Fibroblast of skin of back (primary cell): ENCODE measurements around the gene MYL12A.
A peak's percentile ranks its signal among the peaks of the same experiment; 100 is the strongest.

ENCODE experiments used
- DNase-seq: peaks from one replicate; pipeline ENCODE4 v3.0.0-alpha.2; 2013

Gene MYL12A

GRCh38 chr18:3225588-3225987 is 22.0 kb upstream of the MYL12A start:
- no peak for DNase-seq

DNA sequence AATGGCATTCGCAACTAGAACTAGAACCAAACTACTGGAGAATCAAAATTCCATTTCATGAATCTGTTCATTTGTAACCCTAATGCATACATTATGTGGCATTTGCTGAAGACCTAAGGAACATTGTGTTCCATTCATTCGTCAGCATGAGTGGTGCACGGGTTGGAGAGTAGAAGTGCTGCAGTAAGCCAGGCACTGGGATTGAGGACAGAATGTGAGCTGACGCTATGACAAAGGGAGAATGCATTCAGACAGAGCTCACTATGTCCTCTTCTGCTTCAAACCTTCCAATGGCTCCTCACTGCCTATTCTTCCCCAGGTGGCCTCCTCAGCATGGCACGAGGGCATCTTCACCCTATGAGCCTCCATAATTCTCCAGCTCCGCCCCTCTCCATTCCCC is 21.6 kb upstream of the MYL12A start:
- DNase-seq = no peak

GRCh38 chr18:3230401-3231334 is 16.9 kb upstream of the MYL12A start:
- peak; percentile 35 for DNase-seq

GRCh38 chr18:3233004-3233403 is 14.6 kb upstream of the MYL12A start:
- DNase-seq = no peak

GRCh38 chr18:3233433-3234168 is 14.0 kb upstream of the MYL12A start:
- no peak for DNase-seq

GRCh38 chr18:3234457-3234856 is 13.1 kb upstream of the MYL12A start:
- no peak for DNase-seq

- no peak for DNase-seq
Measured at GRCh38 chr18:3235846-3236245, 11.8 kb upstream of the MYL12A start.

- no peak for DNase-seq
Measured at GRCh38 chr18:3236470-3236869, 11.1 kb upstream of the MYL12A start.

DNA sequence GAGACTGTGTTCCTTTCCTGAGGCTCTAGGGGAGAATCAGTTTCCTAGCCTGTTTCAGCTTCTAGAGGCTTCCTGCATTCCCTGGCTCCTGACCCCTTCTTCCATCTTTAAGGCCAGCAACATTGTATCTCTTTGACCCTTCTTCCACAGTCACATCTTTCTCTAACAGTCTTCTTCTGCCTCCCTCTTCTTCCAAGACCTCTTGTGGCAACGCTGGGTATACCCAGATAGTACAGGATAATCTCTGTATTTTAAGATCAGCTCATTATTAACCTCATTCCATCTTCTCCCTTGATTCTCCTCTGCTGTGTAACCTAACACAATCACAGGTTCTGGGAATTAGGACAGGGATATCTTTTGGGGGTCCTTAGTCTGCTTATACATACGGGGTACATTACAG is 8.9 kb upstream of the MYL12A start:
- DNase-seq = no peak

- DNase-seq = no peak
Measured at GRCh38 chr18:3245185-3245564, 2.4 kb upstream of the MYL12A start.

DNA sequence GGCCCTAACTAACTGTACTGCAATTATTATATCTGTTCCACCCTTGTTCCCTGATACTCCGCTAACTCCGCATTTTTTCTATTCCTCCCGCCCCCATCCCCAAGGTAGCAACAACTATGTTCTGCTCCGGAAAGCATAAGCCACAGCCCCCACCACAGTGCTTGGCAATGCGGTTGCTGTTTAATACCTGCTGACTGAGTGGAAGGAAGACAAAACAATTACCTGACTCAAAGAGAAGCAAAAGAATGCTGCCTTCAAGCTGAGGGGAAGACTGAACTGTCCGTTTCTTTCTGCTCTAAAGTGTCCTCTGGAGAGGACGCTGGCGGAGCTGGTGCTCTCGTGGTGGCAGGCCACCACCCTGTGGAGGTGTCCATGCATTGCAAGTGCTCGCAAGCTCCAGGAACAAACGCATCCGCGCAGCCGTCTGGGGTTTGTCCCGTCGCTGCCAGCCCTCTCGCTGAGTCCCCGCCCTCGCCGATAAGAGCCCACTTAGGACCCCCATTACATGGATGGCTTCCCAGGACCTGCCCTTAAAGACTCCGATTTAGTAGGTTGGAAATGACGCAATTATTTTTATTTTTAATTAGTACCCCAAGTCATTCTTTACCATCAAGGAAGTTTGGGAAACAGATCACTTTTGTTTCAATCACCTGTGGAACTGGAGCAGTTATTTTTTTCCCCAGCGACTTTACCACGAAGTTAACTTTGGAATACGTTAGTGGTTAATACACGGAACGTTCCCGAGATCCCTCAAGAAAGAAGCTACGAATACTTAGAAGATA is 1.6 kb upstream of the MYL12A start:
- peak; percentile 87 for DNase-seq

DNA sequence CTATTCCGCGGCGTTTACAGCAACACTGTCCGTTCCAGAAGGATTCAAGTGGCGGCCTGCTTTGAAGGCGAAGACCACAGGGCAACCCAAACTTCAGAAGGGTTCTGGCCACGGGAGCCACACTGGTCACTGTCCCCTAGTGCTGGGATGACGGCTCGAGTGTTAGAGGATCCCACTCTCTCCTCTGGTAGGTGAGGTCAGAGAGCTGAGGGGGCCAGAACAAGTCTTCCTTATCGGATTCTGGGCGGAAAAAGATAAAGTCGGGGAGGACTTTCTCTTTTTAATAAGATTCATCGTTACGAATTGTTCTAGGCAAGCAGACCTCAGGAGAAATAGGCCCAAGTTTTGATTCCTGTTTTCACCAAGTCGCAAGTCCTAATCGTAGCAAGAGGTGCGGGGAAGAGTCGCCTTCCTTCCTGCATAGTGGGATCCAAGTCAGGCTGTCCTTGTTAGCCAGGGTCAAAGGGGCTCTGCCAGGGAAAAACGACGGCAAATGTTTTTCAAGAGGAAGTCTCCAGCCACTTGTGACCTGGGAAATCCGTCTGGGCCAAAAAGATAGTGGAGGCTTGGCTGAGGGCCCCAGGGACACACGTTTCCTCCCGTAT is 864 bp upstream of the MYL12A start:
- DNase-seq = no peak

GRCh38 chr18:3248062-3248657 is 559 bp downstream of the MYL12A start:
- DNase-seq = peak; percentile 51

DNA sequence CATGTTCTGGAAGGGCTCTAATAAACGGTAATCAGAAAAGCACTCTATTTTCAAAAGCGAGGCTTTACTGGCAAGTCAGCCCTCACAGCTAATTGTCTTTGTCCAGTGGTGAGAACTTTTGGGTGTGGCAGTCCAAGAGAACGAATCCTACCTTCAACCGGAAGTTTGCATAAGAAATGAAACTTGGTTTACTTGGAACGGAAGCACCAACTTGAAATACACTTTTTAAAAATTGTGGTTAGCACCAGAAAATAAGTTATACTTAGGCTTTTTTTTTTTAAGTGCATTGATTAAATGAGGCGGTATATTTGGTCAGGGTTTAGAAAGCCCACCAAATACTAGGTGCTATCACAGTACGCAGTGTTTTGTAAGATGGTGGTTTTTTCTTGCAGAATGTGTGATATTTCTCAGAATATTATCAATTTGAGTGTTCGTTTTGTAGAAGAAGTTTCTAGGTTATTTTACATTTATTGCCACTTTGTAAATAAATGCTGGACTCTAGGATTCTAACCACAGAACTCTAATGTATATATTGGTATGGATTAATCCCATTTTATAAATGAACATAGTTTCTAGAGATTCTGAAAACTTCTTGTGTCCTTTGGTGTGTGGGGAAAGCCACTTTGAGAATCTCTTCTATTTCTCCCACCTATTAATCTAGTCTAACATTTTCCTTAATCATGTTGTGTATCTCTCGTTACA is 1.2 kb downstream of the MYL12A start:
- DNase-seq = peak; percentile 77

DNA sequence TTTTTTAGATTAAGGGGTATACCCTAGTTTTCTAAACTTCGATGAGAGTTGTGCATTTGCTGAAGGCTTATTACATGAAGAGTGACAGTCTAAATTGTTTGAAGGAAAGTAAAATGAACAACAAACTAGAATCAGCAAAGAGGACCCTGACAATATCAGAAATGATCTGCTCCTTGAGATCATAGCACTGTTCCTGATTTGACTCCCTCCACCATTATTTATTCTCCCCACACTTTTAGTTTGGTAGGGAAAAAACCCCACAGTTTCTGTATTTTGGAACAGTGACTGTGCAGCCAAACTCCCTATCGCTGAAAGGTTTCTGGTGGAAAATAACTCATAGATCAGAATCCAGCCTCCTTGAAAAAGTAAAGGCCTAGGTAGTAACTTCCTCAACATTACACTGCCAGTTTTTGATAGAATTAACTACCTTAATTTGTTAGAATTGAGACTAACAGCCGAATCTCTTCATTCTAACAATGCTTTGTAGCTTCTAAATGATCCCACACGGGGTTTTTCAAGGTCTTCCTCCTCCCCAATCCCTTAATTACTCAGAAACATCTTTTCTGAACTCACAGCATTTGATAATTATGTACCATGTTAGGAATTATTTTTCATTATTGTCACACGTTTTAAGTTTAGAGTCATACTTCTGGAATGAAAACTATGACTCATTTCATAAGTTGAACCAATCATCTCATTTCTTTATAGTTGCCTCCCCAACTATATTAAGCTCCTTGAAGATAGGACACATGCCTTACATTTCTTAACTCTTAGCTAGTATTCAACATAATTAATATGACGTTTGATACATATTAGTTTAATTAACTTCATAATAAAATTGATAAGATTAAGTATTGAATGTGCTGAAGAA is 2.9 kb downstream of the MYL12A start:
- peak; percentile 93 for DNase-seq

DNA sequence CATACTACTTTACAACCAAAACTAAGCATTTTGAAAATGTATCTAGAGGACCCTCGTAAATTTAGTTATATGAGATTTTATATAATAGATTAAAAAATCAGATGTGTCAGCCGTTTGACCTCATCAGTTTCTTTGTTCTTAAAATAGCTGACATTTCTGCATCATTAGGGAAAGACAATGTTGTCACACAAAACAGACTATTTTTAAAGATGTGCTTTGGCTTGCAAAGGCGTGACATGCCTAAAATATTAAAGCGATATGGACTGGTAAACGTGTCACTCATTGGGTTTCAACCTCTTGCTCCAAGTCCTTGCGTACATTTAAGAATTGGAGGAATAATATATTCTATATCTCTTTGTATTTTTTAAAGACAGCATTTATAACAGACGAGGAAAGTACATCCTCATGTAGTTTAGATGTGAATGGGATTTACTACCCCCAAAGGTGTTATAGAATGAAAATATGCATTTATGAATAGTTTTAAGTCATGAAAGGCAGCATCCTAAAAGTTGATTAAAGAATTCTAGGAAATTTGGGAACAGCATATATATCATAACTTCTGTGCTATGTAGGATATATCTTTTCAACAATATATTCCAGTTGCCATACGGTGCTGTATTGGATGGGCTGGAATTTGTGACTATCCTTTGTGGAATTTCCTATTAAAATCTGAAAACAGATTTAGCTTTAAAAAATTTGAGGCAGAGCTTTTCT is 3.8 kb downstream of the MYL12A start:
- peak; percentile 53 for DNase-seq

DNA sequence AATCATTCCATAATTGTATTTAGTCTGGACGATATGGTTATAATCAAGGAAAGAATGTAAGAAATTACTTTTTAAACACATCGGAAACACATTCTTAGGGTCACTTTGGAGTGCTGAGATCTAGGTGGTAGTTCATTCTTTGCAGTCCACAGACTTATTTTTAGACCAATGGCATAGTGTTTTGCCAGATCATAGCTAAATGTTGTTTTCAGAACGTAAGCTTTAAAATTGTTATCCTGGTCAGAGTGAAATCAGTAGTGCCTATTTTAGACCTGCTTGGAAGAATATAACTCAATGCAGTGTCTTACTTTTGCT is 4.3 kb downstream of the MYL12A start:
- DNase-seq = peak; percentile 86

- DNase-seq = no peak
Measured at GRCh38 chr18:3252843-3253242, 5.2 kb downstream of the MYL12A start.

- DNase-seq = no peak
Measured at GRCh38 chr18:3254725-3255124, 7.1 kb downstream of the MYL12A start.

DNA sequence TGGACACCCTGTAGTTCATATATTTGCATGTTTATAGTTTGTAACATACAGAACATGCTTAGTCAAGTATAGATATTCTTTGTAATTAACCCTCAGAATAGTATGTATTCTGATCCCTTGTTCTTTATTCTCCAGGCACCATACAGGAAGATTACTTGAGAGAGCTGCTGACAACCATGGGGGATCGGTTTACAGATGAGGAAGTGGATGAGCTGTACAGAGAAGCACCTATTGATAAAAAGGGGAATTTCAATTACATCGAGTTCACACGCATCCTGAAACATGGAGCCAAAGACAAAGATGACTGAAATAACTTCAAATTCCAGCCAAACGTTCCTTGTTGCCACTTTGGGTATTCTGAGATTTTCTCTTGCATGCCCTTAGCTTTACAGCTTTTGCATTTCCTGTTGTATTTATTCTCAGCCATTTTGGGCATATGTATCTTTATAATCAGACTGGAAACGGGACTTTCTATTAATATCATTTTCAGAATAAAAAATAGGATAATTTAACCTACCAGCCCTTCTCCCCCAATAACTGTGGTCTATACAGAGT is 8.1 kb downstream of the MYL12A start:
- no peak for DNase-seq
